Stimulated activated CD8-positive, alpha-beta memory T cell treated with anti-CD3 and anti-CD28 coated beads, Interleukin-12 subunit alpha, Interleukin-12 subunit beta, amount 100 ng/mL, for 24 hours (primary cell): ENCODE measurements around the gene TSNAXIP1.
"Not testable (repeated sequence)": the region's sequence is repeated elsewhere in the genome, so short reads cannot be mapped to it uniquely, and the experiment has no call there.

Experiments
- DNase-seq: peaks from one replicate; pipeline ENCODE4 v3.0.0-alpha.2; 2020; ENCODE audit errors: extremely low read depth

The TSNAXIP1 gene

GRCh38 chr16:67837190-67837589, 30.5 kb downstream of the TSNAXIP1 start:
- not testable (repeated sequence) for DNase-seq

- no peak for DNase-seq
Measured at GRCh38 chr16:67837811-67838210, 31.1 kb downstream of the TSNAXIP1 start.

- no peak for DNase-seq
Measured at GRCh38 chr16:67841198-67841815, 34.6 kb downstream of the TSNAXIP1 start.

GRCh38 chr16:67841816-67842508, 35.3 kb downstream of the TSNAXIP1 start, which contains the start of gene THAP11:
TSS of gene THAP11 (plus strand) at chr16:67842320. CDS start at chr16:67842555, 235 bp downstream.
- DNase-seq = peak; percentile 82

GRCh38 chr16:67842509-67843342, 36.0 kb downstream of the TSNAXIP1 start:
- peak; percentile 17 for DNase-seq

GRCh38 chr16:67843343-67843765, 36.7 kb downstream of the TSNAXIP1 start:
- no peak for DNase-seq

GRCh38 chr16:67844497-67844896, 37.8 kb downstream of the TSNAXIP1 start:
- DNase-seq = no peak

GRCh38 chr16:67845291-67846062, 38.8 kb downstream of the TSNAXIP1 start:
- DNase-seq = no peak

GRCh38 chr16:67846063-67846319, 39.3 kb downstream of the TSNAXIP1 start:
- DNase-seq = no peak

GRCh38 chr16:67846320-67847063, 39.8 kb downstream of the TSNAXIP1 start, which contains the start of gene NUTF2:
TSS of gene NUTF2 (plus strand) at chr16:67846933. CDS start at chr16:67865131, 18,198 bp downstream.
- DNase-seq = peak; percentile 88

GRCh38 chr16:67847064-67847861, 40.6 kb downstream of the TSNAXIP1 start, which contains the start of gene CENPT:
TSS of gene CENPT (minus strand) at chr16:67847693. CDS start at chr16:67833859, 13,834 bp downstream.
- no peak for DNase-seq

GRCh38 chr16:67848118-67848517, 41.4 kb downstream of the TSNAXIP1 start:
- no peak for DNase-seq

- DNase-seq = no peak
Measured at GRCh38 chr16:67853670-67854069, 47.0 kb downstream of the TSNAXIP1 start.

GRCh38 chr16:67855789-67856188, 49.1 kb downstream of the TSNAXIP1 start:
- no peak for DNase-seq

- DNase-seq = no peak
Measured at GRCh38 chr16:67856927-67857546, 50.3 kb downstream of the TSNAXIP1 start.

- DNase-seq = no peak
Measured at GRCh38 chr16:67857547-67858233, 51.0 kb downstream of the TSNAXIP1 start.

GRCh38 chr16:67858500-67858899, 51.8 kb downstream of the TSNAXIP1 start:
- DNase-seq = no peak

- no peak for DNase-seq
Measured at GRCh38 chr16:67860589-67861398, 54.1 kb downstream of the TSNAXIP1 start.
